Measurements from ENCODE around the gene SPAAR.
"Not testable (repeated sequence)": the region's sequence is repeated elsewhere in the genome, so short reads cannot be mapped to it uniquely, and the experiment has no call there.

Gene SPAAR

GRCh38 chr9:35891646-35892045, 17.6 kb upstream of the SPAAR start:
- no peak for FAIRE-seq
- TF ChIP-seq, protein P1, sequence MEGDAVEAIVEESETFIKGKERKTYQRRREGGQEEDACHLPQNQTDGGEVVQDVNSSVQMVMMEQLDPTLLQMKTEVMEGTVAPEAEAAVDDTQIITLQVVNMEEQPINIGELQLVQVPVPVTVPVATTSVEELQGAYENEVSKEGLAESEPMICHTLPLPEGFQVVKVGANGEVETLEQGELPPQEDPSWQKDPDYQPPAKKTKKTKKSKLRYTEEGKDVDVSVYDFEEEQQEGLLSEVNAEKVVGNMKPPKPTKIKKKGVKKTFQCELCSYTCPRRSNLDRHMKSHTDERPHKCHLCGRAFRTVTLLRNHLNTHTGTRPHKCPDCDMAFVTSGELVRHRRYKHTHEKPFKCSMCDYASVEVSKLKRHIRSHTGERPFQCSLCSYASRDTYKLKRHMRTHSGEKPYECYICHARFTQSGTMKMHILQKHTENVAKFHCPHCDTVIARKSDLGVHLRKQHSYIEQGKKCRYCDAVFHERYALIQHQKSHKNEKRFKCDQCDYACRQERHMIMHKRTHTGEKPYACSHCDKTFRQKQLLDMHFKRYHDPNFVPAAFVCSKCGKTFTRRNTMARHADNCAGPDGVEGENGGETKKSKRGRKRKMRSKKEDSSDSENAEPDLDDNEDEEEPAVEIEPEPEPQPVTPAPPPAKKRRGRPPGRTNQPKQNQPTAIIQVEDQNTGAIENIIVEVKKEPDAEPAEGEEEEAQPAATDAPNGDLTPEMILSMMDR (IDR thresholded peaks at IDR 0.05; ENCODE audit: insufficient read depth, missing control alignments) = no peak
- DNase-seq (ENCODE audit: insufficient read length, low spot score) = no peak

DNA sequence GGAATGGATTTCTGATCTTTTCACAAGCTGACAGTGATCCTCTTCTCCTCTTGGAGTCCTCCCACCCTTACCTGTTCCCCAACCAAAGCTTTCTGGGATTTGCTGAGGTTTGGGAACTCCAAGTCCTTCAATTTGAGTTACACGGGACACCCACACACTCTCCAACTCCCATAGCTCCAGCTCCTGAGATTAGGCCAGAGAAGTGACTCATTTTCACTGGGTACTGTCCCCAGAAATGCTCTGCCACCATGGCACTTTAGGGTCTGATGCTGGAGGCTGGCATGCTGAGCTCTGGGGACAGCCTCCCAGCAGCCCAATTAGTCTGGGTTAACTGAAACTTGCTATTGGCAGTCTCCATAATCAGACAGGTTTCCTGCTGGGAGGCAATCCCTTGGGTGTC, 17.2 kb upstream of the SPAAR start:
- DNase-seq (ENCODE audit: insufficient read length, low spot score) (no peak), FAIRE-seq (no peak)
- TF ChIP-seq, protein P1 (IDR thresholded peaks at IDR 0.05; ENCODE audit: insufficient read depth, missing control alignments) = no peak

DNA sequence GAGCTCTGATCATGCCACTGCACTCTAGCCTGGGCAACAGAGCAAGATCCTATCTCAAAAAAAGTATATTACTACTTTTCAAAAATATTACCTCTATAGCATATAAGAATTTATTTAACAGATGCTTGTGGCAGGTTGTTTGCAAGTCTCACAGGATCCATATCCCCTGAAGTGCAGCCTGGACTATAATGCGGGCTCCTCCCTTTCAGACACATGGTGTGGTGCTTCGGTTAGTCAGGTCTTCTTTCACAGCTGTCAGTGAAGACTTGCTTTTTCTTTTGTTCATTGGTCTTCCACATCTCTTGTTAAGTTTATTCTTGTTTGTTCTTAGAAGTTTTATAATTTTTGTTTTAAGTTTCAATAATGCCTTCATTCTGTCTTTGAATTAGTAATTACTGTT, 12.7 kb upstream of the SPAAR start:
- DNase-seq (ENCODE audit: insufficient read length, low spot score) (no peak), FAIRE-seq (no peak)
- TF ChIP-seq, protein P1 (IDR thresholded peaks at IDR 0.05; ENCODE audit: insufficient read depth, missing control alignments) = no peak

- FAIRE-seq; DNase-seq (ENCODE audit: insufficient read length, low spot score): not testable (repeated sequence)
Observed at GRCh38 chr9:35897376-35898099, 11.8 kb upstream of the SPAAR start.

GRCh38 chr9:35898337-35898736, 11.0 kb upstream of the SPAAR start:
- FAIRE-seq = no peak
- TF ChIP-seq, protein P1 (IDR thresholded peaks at IDR 0.05; ENCODE audit: insufficient read depth, missing control alignments) = no peak
- DNase-seq (ENCODE audit: insufficient read length, low spot score) = no peak

DNA sequence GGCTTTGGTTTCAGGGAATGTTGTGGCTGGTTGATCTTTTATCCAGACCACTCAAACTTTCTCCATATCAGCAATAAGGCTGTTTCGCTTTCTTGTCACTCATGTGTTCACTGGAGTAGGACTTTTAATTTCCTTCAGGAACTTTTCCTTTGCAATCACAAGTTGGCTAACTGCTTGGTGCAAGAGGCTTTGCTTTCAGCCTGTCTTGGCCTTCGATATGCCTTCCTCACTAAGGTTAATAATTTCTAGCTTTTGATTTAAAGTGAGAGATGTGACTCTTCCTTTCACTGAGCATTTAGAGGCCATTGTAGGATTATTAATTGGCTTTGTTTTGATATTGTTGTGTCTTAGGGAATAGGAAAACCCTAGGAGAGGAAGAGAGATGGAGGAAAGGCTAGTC, 10.3 kb upstream of the SPAAR start:
- no peak for DNase-seq (ENCODE audit: insufficient read length, low spot score)
- TF ChIP-seq, protein P1 (IDR thresholded peaks at IDR 0.05; ENCODE audit: insufficient read depth, missing control alignments) = no peak
- no peak for FAIRE-seq

- no peak for DNase-seq (ENCODE audit: insufficient read length, low spot score)
- peak; percentile 90 for FAIRE-seq
- TF ChIP-seq, protein P1 (IDR thresholded peaks at IDR 0.05; ENCODE audit: insufficient read depth, missing control alignments) = peak; percentile 83
Observed at GRCh38 chr9:35903049-35903448, 6.2 kb upstream of the SPAAR start.

Measured in D721Med (cell line).